SK-N-SH (cell line): Measurements from ENCODE around the gene PGGHG. TPM values are rescaled to one million over a fixed set of nuclear protein-coding genes. Genes with fewer than 3 reads are reported as not detected.

Experiments used
- CTCF ChIA-PET: fragments of 300-600, 350-600 bp; formaldehyde crosslinking; extraction: SDS; loops from one replicate; lab custom pipeline; 2021; lab: Yijun Ruan, JAX
- POLR2A ChIA-PET: fragments of 350-600 bp; sonication (Branson Sonifier 250); formaldehyde crosslinking; extraction: SDS; loops from one replicate; lab custom pipeline; 2020; ENCODE audit warnings: antibody characterized with exemption, inconsistent platforms; lab: Yijun Ruan, JAX
- DNase-seq: peaks from one replicate; pipeline ENCODE4 v3.0.0; 2012
- H2AFZ ChIP-seq: fragments of 200-600 bp; sonication (generic); 2 replicates; pipeline ENCODE4 v1.8.1; 2016; ENCODE audit warnings: antibody characterized with exemption, mild to moderate bottlenecking, low read depth
- H3F3A ChIP-seq: fragments of 200-600 bp; sonication (generic); replicated peaks from 2 replicates; pipeline ENCODE3; 2016; ENCODE audit warnings: antibody characterized with exemption, mild to moderate bottlenecking; ENCODE audit not compliant: insufficient read depth
- H3K27ac ChIP-seq, 2 experiments: fragments of 200-500 bp in 1 of 2; fragments of 200-600 bp in 1 of 2; sonication (Bioruptor generic) in 1 of 2; sonication (generic), shearing (Covaris generic) in 1 of 2; 2 replicates each; pipeline versions ENCODE4 v1.5.1 to v1.6.1; 2014 to 2016; ENCODE audit warnings: low read depth in 2 of 2, inconsistent platforms in 1 of 2, low read length in 1 of 2, mild to moderate bottlenecking in 1 of 2, mixed read lengths in 1 of 2
- H3K27me3 ChIP-seq: fragments of 200-600 bp; sonication (generic), shearing (Covaris generic); 2 replicates; pipeline ENCODE4 v1.6.1; 2016; ENCODE audit warnings: mixed run types; ENCODE audit not compliant: insufficient read depth
- H3K36me3 ChIP-seq, 2 experiments: fragments of 200-500 bp in 1 of 2; fragments of 200-600 bp in 1 of 2; sonication (Bioruptor generic) in 1 of 2; sonication (generic) in 1 of 2; replicated peaks in 1 of 2; 2 replicates each; pipeline versions ENCODE3 to v1.5.1; 2014 to 2016; ENCODE audit warnings: low read length in 1 of 2, mild to moderate bottlenecking in 1 of 2; ENCODE audit not compliant: insufficient read depth in 2 of 2, control insufficient read depth in 1 of 2
- H3K4me1 ChIP-seq, 2 experiments: fragments of 200-500 bp in 1 of 2; fragments of 200-600 bp in 1 of 2; sonication (Bioruptor generic) in 1 of 2; sonication (generic), shearing (Covaris generic) in 1 of 2; 2 replicates each; pipeline versions ENCODE4 v1.5.1 to v1.6.1; 2014 to 2016; ENCODE audit warnings: low read depth in 1 of 2, low read length in 1 of 2, mixed run types in 1 of 2; ENCODE audit not compliant: insufficient read depth in 2 of 2, control insufficient read depth in 1 of 2
- H3K4me2 ChIP-seq: fragments of 200-600 bp; sonication (generic), shearing (Covaris generic); 2 replicates; pipeline ENCODE4 v1.6.1; 2017; ENCODE audit warnings: mixed run types
- H3K4me3 ChIP-seq, 2 experiments: fragments of 200-500 bp in 1 of 2; fragments of 200-600 bp in 1 of 2; sonication (Bioruptor generic) in 1 of 2; sonication (generic), shearing (Covaris generic) in 1 of 2; 2 replicates each; pipeline versions ENCODE4 v1.5.1 to v1.8.1; 2014 to 2016; ENCODE audit warnings: low read depth in 2 of 2, inconsistent platforms in 1 of 2, low read length in 1 of 2, mild to moderate bottlenecking in 1 of 2, mixed read lengths in 1 of 2, moderate library complexity in 1 of 2
- H3K79me2 ChIP-seq: fragments of 200-600 bp; sonication (generic); 2 replicates; pipeline ENCODE4 v1.8.1; 2017; ENCODE audit warnings: mild to moderate bottlenecking; ENCODE audit not compliant: insufficient read depth
- H3K9ac ChIP-seq: fragments of 200-600 bp; sonication (generic); 2 replicates; pipeline ENCODE4 v1.6.1; 2017; ENCODE audit warnings: mixed run types
- H3K9me2 ChIP-seq: fragments of 200-600 bp; sonication (generic); 2 replicates; pipeline ENCODE4 v1.6.1; 2017; ENCODE audit warnings: mixed run types
- H3K9me3 ChIP-seq: fragments of 200-600 bp; sonication (generic); 2 replicates; pipeline ENCODE4 v1.6.1; 2017; ENCODE audit warnings: mixed run types, mild to moderate bottlenecking, moderate library complexity
- H4K20me1 ChIP-seq: fragments of 200-600 bp; sonication (generic); 2 replicates; pipeline ENCODE4 v1.6.1; 2017; ENCODE audit warnings: mild to moderate bottlenecking, mixed run types; ENCODE audit not compliant: insufficient read depth
- ELF1 ChIP-seq: IDR thresholded peaks from 2 replicates; pipeline ENCODE4 v1.4.0; 2012
- EP300 ChIP-seq, 2 experiments: IDR thresholded peaks; 2 replicates each; pipeline versions ENCODE4 v1.4.0 to v1.6.1; 2012; ENCODE audit warnings: borderline replicate concordance in 1 of 2, low read depth in 1 of 2, low read length in 1 of 2
- EZH2phosphoT487 ChIP-seq: fragments of 200-600 bp; sonication (generic); IDR thresholded peaks from 2 replicates; pipeline ENCODE4 v1.6.1; 2017; ENCODE audit warnings: low read depth, mixed run types, mild to moderate bottlenecking, antibody characterized with exemption, moderate library complexity, borderline replicate concordance
- GATA2 ChIP-seq: sonication (generic); formaldehyde crosslinking; IDR thresholded peaks from 2 replicates; pipeline ENCODE4 v1.5.0; 2020; ENCODE audit warnings: mild to moderate bottlenecking, missing genetic modification reagents
- JUND ChIP-seq: IDR thresholded peaks from 2 replicates; pipeline ENCODE4 v1.4.0; 2012
- MXI1 ChIP-seq: IDR thresholded peaks from 2 replicates; pipeline ENCODE4 v1.6.1; 2012; ENCODE audit warnings: mild to moderate bottlenecking, low read depth, low read length, improper control_type of control experiment
- NFIC ChIP-seq: IDR thresholded peaks from 2 replicates; pipeline ENCODE4 v1.4.0; 2012; ENCODE audit warnings: borderline replicate concordance
- POLR2AphosphoS5 ChIP-seq: IDR thresholded peaks from 2 replicates; pipeline ENCODE4 v1.6.1; 2012; ENCODE audit warnings: low read depth, low read length
- RCOR1 ChIP-seq: fragments of 150-350 bp; IDR thresholded peaks from 2 replicates; pipeline ENCODE4 v1.6.1; 2017; ENCODE audit warnings: antibody characterized with exemption, low read length
- SMC3 ChIP-seq: IDR thresholded peaks from 2 replicates; pipeline ENCODE4 v1.6.1; 2012; ENCODE audit warnings: low read depth, low read length, improper control_type of control experiment
- TEAD4 ChIP-seq: IDR thresholded peaks from 2 replicates; pipeline ENCODE4 v1.4.0; 2012; ENCODE audit warnings: mild to moderate bottlenecking, borderline replicate concordance; ENCODE audit not compliant: insufficient read depth
- YY1 ChIP-seq: IDR thresholded peaks from 2 replicates; pipeline ENCODE4 v1.4.0; 2012; ENCODE audit warnings: low read depth, mild to moderate bottlenecking
- WGBS: methylation state at CpG from one replicate; pipeline ENCODE4 v1.1.6; 2017; ENCODE audit warnings: low lambda C conversion rate; 5-methylcytosine and 5-hydroxymethylcytosine counted together
- polyA plus RNA-seq, 3 experiments: library from polyadenylated mRNA; depleted of rRNA; stranded (reverse); fragments of >200 nt; gene quantifications; 2 replicates each; pipeline ENCODE4 v1.2.3, GENCODE V29; 2012
- TF ChIP-seq, protein P1 (sequence below): IDR thresholded peaks from 2 replicates; pipeline ENCODE4 v1.6.1; 2012; ENCODE audit warnings: mild to moderate bottlenecking, low read depth, low read length, moderate library complexity
- TF ChIP-seq, protein P2 (sequence below): IDR thresholded peaks from 2 replicates; pipeline ENCODE4 v1.4.0; 2012; ENCODE audit warnings: low read depth

PGGHG gene
- polyA plus RNA-seq, 1 of the 3 experiments (the other 2 are of a cell fraction), result 19.9 TPM

DNA sequence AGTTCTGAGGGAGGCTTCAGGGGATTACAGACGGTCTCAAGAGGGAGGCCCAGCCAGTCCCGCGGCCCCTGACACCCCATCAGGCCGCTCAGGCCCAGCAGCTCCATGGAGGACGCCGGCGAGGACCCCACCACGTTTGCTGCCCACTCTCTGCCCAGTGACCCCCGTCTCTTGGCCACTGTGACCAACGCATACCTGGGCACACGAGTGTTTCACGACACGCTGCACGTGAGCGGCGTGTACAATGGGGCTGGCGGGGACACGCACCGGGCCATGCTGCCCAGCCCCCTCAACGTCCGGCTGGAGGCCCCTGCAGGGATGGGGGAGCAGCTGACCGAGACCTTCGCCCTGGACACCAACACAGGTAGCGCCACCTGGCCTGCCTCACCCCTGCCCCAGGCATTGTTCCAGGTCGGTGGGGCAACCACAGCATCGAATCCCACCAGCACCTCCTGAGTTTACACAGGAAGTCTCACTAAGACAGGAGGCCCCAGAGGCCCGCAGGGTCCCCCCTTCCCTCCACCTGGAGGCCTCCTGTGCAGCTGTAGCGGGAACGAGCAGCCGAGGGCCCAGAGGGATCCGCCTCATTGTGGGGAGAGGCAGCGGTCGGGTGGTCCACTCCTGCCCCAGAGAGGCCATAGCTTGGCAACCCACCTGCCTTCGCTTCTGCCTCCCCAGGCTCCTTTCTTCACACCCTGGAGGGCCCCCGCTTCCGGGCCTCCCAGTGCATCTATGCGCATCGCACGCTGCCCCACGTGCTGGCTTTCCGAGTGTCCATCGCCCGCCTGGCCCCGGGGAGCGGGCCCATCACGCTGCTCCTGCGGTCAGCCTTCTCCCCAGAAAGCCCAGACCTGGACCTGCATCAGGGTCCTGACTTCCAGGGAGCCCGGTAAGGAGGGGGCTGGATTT lies 1.0 kb downstream of the PGGHG start:
- Histone ChIP-seq H2AFZ (no peak overlapping the region), H3K4me3 (peak overlapping the region; percentile 38 to 46; a peak in 3 of 4 replicates), H3K27me3 (no peaks in the 10 kb centered on the region), H3K9ac (no peak overlapping the region), H3K79me2 (no peaks in the 10 kb centered on the region), H3K4me1 (peaks cover 0 to 9% of the 10 kb centered on the region in 2 experiments; a peak in 1 of 4 replicates), H3F3A (no peaks in the 10 kb centered on the region), H3K9me3 (no peaks in the 10 kb centered on the region), H3K27ac (no peak overlapping the region), H3K9me2 (no peaks in the 10 kb centered on the region), H3K36me3 (no peaks in the 10 kb centered on the region), H4K20me1 (no peaks in the 10 kb centered on the region), H3K4me2 (peak overlapping the region; percentile 76)
- CTCF ChIA-PET, result interaction anchor here (1.0 to 1.5 kb wide), 4 partner anchors 15 to 28 kb away, joined by 3 to 5 read pairs (median 4); partner anchors contain the start of gene IFITM2
- POLR2A ChIA-PET, result no interaction called here
- 96% methylated on average over 38 of the region's 48 CpGs for WGBS
- DNase-seq, result peak; percentile 37
- TF ChIP-seq, protein P1, sequence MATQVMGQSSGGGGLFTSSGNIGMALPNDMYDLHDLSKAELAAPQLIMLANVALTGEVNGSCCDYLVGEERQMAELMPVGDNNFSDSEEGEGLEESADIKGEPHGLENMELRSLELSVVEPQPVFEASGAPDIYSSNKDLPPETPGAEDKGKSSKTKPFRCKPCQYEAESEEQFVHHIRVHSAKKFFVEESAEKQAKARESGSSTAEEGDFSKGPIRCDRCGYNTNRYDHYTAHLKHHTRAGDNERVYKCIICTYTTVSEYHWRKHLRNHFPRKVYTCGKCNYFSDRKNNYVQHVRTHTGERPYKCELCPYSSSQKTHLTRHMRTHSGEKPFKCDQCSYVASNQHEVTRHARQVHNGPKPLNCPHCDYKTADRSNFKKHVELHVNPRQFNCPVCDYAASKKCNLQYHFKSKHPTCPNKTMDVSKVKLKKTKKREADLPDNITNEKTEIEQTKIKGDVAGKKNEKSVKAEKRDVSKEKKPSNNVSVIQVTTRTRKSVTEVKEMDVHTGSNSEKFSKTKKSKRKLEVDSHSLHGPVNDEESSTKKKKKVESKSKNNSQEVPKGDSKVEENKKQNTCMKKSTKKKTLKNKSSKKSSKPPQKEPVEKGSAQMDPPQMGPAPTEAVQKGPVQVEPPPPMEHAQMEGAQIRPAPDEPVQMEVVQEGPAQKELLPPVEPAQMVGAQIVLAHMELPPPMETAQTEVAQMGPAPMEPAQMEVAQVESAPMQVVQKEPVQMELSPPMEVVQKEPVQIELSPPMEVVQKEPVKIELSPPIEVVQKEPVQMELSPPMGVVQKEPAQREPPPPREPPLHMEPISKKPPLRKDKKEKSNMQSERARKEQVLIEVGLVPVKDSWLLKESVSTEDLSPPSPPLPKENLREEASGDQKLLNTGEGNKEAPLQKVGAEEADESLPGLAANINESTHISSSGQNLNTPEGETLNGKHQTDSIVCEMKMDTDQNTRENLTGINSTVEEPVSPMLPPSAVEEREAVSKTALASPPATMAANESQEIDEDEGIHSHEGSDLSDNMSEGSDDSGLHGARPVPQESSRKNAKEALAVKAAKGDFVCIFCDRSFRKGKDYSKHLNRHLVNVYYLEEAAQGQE, result no peak
- no peak for TF ChIP-seq NFIC
- no peak for TF ChIP-seq ELF1
- no peak for TF ChIP-seq YY1
- TF ChIP-seq MXI1, result no peak
- TF ChIP-seq TEAD4, result no peak
- TF ChIP-seq SMC3, result no peak
- no peak for TF ChIP-seq RCOR1
- TF ChIP-seq EZH2phosphoT487, result no peak
- TF ChIP-seq GATA2 (CRISPR knock-in tag), result no peak
- TF ChIP-seq, protein P2, sequence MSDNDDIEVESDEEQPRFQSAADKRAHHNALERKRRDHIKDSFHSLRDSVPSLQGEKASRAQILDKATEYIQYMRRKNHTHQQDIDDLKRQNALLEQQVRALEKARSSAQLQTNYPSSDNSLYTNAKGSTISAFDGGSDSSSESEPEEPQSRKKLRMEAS, result no peak
- TF ChIP-seq POLR2AphosphoS5, result no peak
- no peak for TF ChIP-seq EP300 (IDR thresholded peaks at IDR 0.05; ENCODE audit: borderline replicate concordance in 1 of 2, low read depth in 1 of 2, low read length in 1 of 2)
- TF ChIP-seq JUND, result no peak
